Ishikawa (cell line): ENCODE results near the gene MYL5.

ENCODE experiments used
- CEBPB ChIP-seq: IDR thresholded peaks from 2 replicates; pipeline ENCODE4 v1.6.1; 2012
- CREB1 ChIP-seq: IDR thresholded peaks from 2 replicates; pipeline ENCODE4 v1.6.1; 2012; ENCODE audit warnings: low read depth
- EGR1 ChIP-seq: IDR thresholded peaks from 2 replicates; pipeline ENCODE4 v1.6.1; 2012
- EP300 ChIP-seq: IDR thresholded peaks from 2 replicates; pipeline ENCODE4 v1.6.1; 2012; ENCODE audit warnings: borderline replicate concordance
- FOXM1 ChIP-seq: IDR thresholded peaks from 2 replicates; pipeline ENCODE4 v1.6.1; 2012; ENCODE audit warnings: low read depth, borderline replicate concordance
- NFIC ChIP-seq: IDR thresholded peaks from 2 replicates; pipeline ENCODE4 v1.6.1; 2012
- RAD21 ChIP-seq: IDR thresholded peaks from 2 replicates; pipeline ENCODE4 v1.6.1; 2012; ENCODE audit warnings: low read depth
- TAF1 ChIP-seq: IDR thresholded peaks from 2 replicates; pipeline ENCODE4 v1.6.1; 2012; ENCODE audit warnings: low read depth, mild to moderate bottlenecking
- TCF12 ChIP-seq: IDR thresholded peaks from 2 replicates; pipeline ENCODE4 v1.6.1; 2012; ENCODE audit warnings: low read depth
- TEAD4 ChIP-seq: IDR thresholded peaks from 2 replicates; pipeline ENCODE4 v1.6.1; 2012
- YY1 ChIP-seq: IDR thresholded peaks from 2 replicates; pipeline ENCODE4 v1.6.1; 2012; ENCODE audit warnings: low read depth
- ZBTB7A ChIP-seq: IDR thresholded peaks from 2 replicates; pipeline ENCODE4 v1.6.1; 2012; ENCODE audit warnings: low read depth
- TF ChIP-seq, protein P1 (sequence below): IDR thresholded peaks from 2 replicates; pipeline ENCODE4 v1.6.1; 2012; ENCODE audit warnings: low read depth, mild to moderate bottlenecking
- TF ChIP-seq, protein P2 (sequence below): IDR thresholded peaks from 2 replicates; pipeline ENCODE4 v1.6.1; 2012
- TF ChIP-seq, protein P3 (sequence below): IDR thresholded peaks from 2 replicates; pipeline ENCODE4 v1.6.1; 2012

MYL5 gene

DNA sequence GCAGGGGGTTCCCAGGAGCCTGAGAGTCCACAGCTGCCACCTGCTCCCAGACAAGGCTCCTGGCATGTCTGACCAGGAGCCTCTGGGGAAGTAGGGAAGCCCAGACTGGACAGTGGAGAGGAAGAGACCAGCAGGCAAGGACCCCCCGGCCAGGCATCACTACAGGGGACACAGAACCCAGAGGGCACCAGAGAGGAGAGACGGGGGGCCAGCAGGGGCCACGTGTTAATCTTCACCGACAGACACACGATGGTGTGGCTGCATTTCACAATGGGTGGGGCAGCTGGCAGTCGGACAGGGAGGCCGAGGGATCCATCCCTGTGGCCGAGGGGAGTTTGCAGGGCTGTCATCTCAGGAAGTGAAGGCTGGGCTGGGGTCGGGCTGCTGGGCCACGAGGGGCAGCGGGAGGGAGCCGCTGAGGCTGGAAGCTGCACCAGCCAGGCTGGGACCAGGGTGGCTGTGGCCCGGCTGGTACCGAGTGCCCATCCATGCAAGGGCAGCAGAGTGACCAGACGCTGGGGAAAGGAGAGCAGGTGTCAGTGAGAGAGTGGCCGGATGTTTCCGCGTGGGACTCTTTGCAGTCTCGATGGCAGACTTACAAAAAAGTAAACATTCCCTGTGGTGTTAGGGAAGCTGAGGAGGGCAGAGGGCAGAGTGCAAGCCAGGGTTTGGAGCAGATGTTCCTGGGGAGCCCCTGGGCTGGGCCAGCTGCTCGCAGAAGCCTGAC, 44.3 kb upstream of the MYL5 start:
- TF ChIP-seq CREB1 (no peak), FOXM1 (no peak), ZBTB7A (no peak), TCF12 (no peak), EP300 (no peak), NFIC (no peak)
- TF ChIP-seq, protein P1, sequence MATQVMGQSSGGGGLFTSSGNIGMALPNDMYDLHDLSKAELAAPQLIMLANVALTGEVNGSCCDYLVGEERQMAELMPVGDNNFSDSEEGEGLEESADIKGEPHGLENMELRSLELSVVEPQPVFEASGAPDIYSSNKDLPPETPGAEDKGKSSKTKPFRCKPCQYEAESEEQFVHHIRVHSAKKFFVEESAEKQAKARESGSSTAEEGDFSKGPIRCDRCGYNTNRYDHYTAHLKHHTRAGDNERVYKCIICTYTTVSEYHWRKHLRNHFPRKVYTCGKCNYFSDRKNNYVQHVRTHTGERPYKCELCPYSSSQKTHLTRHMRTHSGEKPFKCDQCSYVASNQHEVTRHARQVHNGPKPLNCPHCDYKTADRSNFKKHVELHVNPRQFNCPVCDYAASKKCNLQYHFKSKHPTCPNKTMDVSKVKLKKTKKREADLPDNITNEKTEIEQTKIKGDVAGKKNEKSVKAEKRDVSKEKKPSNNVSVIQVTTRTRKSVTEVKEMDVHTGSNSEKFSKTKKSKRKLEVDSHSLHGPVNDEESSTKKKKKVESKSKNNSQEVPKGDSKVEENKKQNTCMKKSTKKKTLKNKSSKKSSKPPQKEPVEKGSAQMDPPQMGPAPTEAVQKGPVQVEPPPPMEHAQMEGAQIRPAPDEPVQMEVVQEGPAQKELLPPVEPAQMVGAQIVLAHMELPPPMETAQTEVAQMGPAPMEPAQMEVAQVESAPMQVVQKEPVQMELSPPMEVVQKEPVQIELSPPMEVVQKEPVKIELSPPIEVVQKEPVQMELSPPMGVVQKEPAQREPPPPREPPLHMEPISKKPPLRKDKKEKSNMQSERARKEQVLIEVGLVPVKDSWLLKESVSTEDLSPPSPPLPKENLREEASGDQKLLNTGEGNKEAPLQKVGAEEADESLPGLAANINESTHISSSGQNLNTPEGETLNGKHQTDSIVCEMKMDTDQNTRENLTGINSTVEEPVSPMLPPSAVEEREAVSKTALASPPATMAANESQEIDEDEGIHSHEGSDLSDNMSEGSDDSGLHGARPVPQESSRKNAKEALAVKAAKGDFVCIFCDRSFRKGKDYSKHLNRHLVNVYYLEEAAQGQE: no peak

DNA sequence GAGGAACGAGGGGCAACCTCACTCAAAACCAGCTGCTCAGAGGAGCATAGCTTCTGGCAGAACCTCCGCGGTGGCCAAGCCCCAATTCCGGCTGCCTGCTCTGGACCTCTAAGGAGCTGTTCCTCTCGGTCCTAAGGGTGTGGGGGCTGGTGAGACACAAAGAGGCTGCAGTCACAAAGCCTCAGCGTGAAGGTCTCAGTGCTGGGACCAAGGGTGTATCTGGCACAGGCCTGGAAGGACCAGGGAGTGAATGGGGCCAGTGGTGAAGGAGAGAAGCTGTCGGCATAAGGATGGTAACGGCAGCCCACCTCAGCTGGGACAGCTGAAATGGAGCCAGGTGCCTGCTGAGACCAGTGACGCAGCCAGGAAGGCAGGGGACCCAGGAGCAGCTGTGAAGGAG, 43.7 kb upstream of the MYL5 start:
- TF ChIP-seq, protein P2, sequence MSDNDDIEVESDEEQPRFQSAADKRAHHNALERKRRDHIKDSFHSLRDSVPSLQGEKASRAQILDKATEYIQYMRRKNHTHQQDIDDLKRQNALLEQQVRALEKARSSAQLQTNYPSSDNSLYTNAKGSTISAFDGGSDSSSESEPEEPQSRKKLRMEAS: no peak
- TF ChIP-seq ZBTB7A (no peak), TEAD4 (no peak), NFIC (no peak)
- TF ChIP-seq, protein P1: no peak

DNA sequence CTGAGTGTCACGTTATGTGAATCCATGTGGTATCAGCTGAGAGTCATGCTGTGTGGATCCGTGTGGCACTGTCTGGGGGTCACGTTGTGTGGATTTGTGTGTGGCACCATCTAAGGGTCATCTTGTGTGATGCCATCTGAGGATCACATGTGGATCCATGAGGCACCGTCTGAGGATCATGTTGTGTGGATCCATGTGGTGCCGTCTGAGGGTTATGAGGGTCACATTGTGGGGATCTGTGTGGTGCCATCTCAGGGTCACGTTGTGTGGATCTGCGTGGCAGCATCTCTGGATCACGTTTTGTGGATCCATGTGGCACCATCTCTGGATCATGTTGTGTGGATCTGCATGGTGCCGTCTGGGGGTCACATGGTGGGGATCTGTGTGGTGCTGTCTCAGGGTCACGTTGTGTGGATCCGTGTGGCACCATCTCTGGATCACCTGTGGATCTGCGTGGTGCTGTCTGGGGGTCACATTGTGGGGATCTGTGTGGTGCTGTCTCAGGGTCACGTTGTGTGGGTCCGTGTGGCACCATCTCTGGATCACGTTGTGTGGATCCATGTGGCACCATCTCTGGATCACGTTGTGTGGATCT, 42.0 kb upstream of the MYL5 start:
- TF ChIP-seq RAD21 (no peak), ZBTB7A (no peak), EP300 (no peak), FOXM1 (no peak), TEAD4 (no peak), CREB1 (no peak), CEBPB (no peak), NFIC (no peak), YY1 (no peak), TCF12 (no peak), EGR1 (no peak)
- TF ChIP-seq, protein P2: no peak

DNA sequence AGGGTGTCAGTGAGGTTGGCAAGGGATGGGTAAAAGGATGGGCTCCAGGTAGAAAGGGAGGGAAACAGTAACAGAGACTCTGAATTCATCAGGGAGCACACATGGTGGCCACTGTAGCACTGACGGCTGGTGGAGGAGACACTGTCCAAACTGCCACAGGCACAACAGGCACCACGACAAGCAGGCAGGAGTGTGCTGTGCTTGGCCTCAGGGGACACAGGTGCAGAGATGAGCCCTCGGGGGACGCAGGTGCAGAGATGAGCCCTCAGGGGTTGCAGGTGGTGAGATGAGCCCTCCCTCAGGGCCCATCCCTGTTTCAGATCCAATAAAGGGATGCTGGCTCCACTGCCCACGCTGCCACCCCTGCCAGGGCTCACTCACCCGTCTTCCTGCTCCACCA, 41.4 kb upstream of the MYL5 start:
- TF ChIP-seq CREB1 (no peak), EGR1 (no peak), NFIC (no peak)

DNA sequence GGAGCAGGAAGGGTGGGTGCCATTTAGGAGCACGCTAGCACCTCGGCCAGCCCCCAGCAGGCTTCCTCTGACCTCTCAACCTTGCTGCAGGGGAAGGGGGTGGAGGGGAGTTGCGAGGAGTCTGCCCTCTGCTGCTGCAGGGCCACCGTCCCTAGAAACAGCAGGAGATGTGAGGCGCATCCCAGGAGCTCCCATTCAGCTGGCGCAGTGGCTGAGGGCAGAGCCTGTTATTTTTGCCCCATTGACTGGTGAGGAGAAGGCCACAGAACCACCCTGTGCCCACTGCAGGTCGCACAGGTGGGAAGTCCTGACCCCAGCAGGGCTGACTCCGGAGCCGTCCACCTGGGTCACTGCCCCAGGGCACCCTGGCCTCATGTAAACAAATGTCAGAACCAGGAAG, 40.9 kb upstream of the MYL5 start:
- TF ChIP-seq, protein P3, sequence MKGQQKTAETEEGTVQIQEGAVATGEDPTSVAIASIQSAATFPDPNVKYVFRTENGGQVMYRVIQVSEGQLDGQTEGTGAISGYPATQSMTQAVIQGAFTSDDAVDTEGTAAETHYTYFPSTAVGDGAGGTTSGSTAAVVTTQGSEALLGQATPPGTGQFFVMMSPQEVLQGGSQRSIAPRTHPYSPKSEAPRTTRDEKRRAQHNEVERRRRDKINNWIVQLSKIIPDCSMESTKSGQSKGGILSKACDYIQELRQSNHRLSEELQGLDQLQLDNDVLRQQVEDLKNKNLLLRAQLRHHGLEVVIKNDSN: no peak
- no peak for TF ChIP-seq TCF12
- TF ChIP-seq, protein P2: no peak

DNA sequence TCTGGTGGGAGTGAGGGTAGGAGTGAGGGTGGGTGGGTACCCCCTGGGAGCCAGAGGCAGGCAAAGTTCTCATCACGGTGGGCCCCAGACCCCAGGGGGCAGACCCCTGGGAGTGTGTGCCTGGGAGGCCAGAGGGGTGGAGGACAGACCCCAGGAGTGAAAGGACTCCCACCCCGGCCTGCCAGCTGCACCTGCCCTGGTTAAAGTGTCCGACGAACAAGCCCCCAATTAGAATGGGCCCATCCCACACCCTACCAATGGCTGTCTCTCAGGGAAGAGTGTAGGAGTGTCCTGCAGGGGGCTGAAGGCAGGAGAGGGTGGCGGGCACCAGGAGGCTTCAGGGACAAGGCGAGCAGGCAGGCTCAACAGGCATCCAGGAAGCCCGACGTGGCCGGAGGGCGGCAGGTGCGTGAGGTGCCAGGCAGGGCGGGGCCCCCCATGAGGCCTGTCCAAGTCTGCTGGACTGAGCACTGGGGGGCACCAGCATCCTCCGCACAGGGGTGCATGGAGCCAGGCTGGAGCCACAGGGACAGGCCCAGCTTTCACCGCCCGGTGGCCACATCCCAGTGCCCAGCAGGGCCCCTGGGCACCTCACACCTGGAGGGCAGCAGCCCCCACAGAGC, 40.3 kb upstream of the MYL5 start:
- TF ChIP-seq TAF1 (no peak), CREB1 (no peak), TCF12 (no peak), EP300 (no peak), CEBPB (no peak), RAD21 (no peak), NFIC (no peak), TEAD4 (no peak), FOXM1 (no peak), YY1 (no peak)
- TF ChIP-seq, protein P1: no peak
- TF ChIP-seq, protein P2: no peak
